Neural progenitor cell (in vitro differentiated cells): ENCODE data around the gene NUP133.

Experiments used
- CTCF ChIP-seq: fragments of 200-600 bp; sonication (generic); IDR thresholded peaks from 2 replicates; pipeline ENCODE4 v1.5.1; 2017; ENCODE audit warnings: antibody characterized with exemption, mild to moderate bottlenecking
- EZH2 ChIP-seq: fragments of 200-600 bp; sonication (generic); IDR thresholded peaks from 2 replicates; pipeline ENCODE4 v1.6.1; 2017; ENCODE audit warnings: antibody characterized with exemption, mild to moderate bottlenecking, moderate library complexity

GRCh38 chr1:229487181-229487580 is 21.0 kb downstream of the NUP133 start:
- TF ChIP-seq CTCF (no peak), EZH2 (no peak)
